ENCODE data around the gene MAP3K20.
"Not testable (repeated sequence)": the region's sequence is repeated elsewhere in the genome, so short reads cannot be mapped to it uniquely, and the experiment has no call there.

The MAP3K20 gene

GRCh38 chr2:173286153-173286809 lies 210.6 kb downstream of the MAP3K20 start:
- DNase-seq = no peak

GRCh38 chr2:173287594-173287993 lies 211.9 kb downstream of the MAP3K20 start:
- DNase-seq = no peak

- no peak for DNase-seq
Observed at GRCh38 chr2:173288561-173288960, 212.9 kb downstream of the MAP3K20 start.

- no peak for DNase-seq
Observed at GRCh38 chr2:173290046-173290445, 214.4 kb downstream of the MAP3K20 start.

- DNase-seq = no peak
Observed at GRCh38 chr2:173290518-173290917, 214.9 kb downstream of the MAP3K20 start.

- no peak for DNase-seq
Observed at GRCh38 chr2:173291412-173291811, 215.8 kb downstream of the MAP3K20 start.

- DNase-seq = no peak
Observed at GRCh38 chr2:173296235-173296634, 220.6 kb downstream of the MAP3K20 start.

GRCh38 chr2:173298536-173299097 lies 223.0 kb downstream of the MAP3K20 start:
- no peak for DNase-seq

- DNase-seq = no peak
Observed at GRCh38 chr2:173299764-173300163, 224.1 kb downstream of the MAP3K20 start.

GRCh38 chr2:173300458-173300857 lies 224.8 kb downstream of the MAP3K20 start:
- DNase-seq = no peak

GRCh38 chr2:173301549-173301948 lies 225.9 kb downstream of the MAP3K20 start:
- DNase-seq = not testable (repeated sequence)

GRCh38 chr2:173305303-173305702 lies 229.7 kb downstream of the MAP3K20 start:
- no peak for DNase-seq

GRCh38 chr2:173307293-173307692 lies 231.6 kb downstream of the MAP3K20 start:
- DNase-seq = no peak

- not testable (repeated sequence) for DNase-seq
Observed at GRCh38 chr2:173309370-173309769, 233.7 kb downstream of the MAP3K20 start.

- no peak for DNase-seq
Observed at GRCh38 chr2:173311844-173312606, 236.4 kb downstream of the MAP3K20 start.
